TTC549 (cell line): ENCODE measurements around the gene AHSP.
"Not testable (repeated sequence)": the region's sequence is repeated elsewhere in the genome, so short reads cannot be mapped to it uniquely, and the experiment has no call there.

Experiments used
- FAIRE-seq: peaks from 2 replicates; lab custom pipeline; 2012; peaks lifted over from hg19 to GRCh38; lab: Jason Lieb, UNC

AHSP gene

DNA sequence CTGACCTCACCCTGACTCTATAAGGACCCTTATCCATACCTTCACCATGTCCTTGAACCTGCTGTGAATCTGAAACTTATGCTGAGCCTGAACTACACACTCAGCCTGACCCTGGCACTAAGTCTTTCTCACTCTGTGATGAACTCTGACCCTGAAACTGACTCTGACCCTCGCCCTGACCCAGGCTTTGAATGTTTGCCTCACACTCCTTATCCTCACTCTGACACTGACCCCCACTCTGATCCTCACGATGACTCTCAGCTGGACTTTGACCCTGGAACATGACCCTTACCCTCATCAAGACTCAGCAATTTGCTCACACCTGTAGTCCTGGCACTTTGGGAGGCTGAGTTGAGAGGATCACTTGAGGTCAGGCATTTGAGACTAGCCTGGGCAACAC is 4.4 kb downstream of the AHSP start:
- no peak for FAIRE-seq

DNA sequence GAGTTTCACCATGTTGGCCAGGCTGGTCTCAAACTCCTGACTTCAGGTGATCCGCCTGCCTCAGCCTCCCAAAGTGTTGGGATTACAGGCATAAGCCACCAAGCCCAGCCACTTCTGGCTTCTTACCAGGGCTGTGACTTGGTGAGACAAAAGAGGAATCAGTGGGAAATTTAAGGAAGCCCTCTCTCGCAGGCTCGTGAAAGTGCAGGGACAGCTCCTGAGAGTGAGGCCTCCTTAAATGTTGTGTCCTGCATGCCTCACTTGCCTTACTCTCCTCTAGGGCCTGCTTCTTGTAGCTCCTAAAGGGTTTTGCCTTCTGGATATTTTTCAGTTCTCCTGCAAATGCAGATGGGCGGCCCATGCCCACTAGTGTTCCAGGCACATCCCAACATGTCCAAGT is 5.2 kb downstream of the AHSP start:
- FAIRE-seq: no peak

- FAIRE-seq: no peak
Measured at GRCh38 chr16:31535737-31536136, 8.0 kb downstream of the AHSP start.

DNA sequence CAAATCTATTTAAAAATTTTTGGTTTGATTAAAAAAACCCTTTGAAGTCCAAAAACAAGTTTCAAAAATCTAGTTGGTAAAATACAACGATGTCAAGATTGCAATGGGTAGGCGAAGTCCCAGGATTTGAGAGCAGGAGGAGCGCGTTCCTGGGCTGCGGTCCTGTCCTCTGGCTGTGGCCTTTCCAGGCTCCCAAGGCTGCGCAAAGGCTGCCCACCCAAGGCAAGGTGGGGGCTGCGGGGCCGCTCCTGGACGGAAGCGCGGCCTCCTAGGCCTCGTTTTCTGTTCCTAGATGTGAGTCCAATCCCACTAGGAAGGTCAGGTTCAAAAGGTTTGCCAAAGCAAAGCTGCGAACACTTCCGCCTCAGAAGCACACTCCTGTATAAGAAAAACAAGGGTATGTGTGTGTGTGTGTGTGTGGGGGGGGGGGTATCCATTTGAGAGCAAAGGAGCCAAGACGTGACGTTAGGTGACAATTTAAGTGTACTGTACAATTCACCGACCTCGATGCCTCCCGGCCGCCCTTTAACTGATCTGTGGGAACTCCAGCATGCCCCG is 9.2 kb downstream of the AHSP start:
- FAIRE-seq: no peak

DNA sequence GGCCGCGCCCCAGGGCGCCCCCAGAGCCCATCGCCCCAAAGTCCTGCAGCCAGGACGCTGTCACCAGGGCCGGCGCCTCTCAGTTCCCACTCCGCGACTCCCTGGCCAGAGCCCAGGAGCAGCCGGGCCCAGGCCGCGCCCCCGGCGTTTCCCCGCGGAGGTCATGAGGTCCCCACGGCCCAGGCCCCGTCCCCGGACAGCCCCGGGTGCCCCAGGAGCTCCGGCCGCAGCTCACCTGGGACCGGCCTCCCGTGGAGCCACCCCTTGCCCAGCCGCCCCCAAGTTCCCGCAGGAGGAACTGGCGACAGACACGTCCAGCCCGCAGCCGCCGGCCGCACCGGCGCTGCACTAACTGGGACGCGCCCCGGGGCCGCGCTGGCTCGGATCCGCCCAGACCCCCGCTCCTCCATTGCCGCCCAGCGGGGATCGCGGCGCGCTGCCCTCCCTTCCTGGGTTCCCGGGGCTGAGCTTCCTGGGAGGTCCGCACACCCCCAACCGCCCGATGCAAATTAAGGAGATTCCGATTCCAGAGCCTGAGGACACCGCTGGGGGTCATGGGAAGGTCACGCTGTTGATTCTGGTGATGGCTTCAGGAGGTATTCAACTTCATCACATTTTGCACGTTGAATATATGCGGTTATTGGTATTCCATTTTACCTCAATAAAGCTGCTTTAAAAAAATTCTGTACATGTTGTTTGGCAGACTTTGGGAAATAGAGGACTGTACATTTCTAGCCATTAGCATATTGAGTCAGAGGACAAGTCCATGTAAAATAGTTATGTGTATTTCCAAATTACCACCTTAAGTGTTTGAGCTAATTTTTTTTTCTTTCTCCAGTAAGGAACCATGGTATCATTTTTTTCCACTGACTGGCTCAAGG is 9.9 kb downstream of the AHSP start:
- FAIRE-seq: no peak

DNA sequence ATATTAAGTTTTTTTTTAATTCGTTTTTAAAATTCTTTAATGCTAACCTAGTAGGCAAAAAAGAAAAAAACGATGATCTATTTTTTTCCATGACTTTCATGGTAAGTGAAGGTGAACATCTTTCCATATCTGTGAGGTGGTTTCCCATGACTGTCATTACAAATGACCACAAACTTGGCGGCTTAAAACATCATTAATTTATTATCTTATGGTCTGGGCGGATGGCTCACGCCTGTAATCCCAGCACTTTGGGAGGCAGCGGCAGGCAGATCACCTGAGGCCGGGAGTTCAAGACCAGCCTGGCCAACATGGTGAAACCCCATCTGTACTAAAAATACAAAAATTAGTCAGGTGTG is 10.5 kb downstream of the AHSP start:
- FAIRE-seq: not testable (repeated sequence)

- FAIRE-seq: not testable (repeated sequence)
Measured at GRCh38 chr16:31539762-31540161, 12.1 kb downstream of the AHSP start.

DNA sequence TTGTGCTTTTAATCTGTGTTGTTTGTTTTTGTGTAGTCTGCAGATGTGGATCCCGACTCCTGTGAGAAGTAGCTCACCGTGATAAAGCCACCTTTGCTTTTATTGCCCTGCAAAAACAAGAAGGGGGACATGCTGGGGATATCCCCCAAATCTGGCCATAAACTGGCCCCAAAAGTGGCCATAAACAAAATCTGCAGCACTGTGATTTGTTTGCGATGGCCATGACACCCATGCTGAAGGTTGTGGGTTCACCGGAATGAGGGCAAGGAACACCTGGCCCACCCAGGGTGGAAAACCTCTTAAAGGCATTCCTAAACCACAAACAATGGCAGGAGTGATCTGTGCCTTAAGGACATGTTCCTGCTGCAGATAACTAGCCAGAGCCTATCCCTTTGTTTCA is 15.1 kb downstream of the AHSP start:
- no peak for FAIRE-seq

GRCh38 chr16:31561426-31562233 is 33.9 kb downstream of the AHSP start:
- FAIRE-seq: no peak

- FAIRE-seq: no peak
Measured at GRCh38 chr16:31568577-31569359, 41.1 kb downstream of the AHSP start.

DNA sequence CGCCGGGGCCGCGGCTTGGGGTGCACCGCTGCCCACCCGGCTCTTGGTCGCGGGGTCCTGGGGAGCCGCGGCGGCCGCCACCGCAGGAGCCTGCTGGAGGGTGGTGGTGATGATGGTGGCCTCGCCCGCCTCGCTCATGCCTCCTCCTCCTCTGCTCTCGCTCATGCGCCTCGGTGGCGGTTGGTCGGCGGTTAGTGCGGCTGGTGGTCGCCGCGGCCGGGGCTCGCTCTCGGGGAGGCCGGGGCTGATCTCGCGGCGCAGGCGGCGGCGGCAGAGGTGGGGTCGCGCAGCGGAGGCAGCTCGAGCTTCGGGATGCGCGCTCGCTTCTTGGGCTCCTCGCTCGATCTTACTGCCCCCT is 41.6 kb downstream of the AHSP start:
- FAIRE-seq: no peak

DNA sequence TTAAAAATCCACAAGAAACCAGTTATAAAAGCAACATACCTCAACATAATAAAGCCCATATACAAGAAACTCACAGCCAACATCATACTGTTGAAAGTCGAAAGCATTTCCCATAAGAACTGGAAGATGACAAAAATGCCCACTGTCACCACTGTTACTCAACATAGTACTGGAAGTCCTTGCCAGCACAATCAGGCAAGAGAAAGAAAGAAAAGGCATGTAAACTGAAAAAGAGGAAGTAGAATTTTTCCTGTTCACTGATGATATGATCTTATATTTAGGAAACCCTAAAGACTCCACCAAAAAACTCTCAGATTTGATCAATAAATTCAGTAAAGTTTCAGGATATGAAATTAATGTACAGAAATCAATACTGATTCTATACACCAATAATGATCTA is 45.1 kb downstream of the AHSP start:
- no peak for FAIRE-seq

DNA sequence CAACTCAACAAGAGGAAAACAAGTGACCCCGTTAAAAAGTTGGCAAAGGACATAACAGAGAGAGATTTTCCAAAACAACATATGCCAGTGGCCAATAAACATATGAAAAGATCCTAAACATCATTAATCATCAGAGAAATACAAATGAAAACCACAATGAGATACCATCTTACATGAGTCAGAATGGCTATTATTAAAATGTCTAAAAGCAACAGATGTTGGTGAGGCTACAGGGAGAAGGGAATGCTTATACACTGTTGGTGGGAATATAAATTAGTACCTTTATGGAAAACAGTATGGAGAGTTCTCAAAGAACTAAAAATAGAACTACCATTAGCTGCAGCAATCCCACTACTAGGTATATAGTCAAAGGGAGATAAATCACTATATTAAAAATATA is 46.5 kb downstream of the AHSP start:
- not testable (repeated sequence) for FAIRE-seq

GRCh38 chr16:31577411-31577810 is 49.7 kb downstream of the AHSP start:
- no peak for FAIRE-seq
